K562 (cell line): Measurements from ENCODE around the gene LLGL2. TPM values are rescaled to one million over a fixed set of nuclear protein-coding genes. Genes with fewer than 3 reads are reported as not detected.

Experiments used
- ADNP ChIP-seq: fragments of 200-800 bp; sonication (Bioruptor generic); IDR thresholded peaks from 2 replicates; pipeline ENCODE4 v1.6.1; 2016; ENCODE audit warnings: missing genetic modification characterization, missing compliant biosample characterization
- ATF6 ChIP-seq: sonication (generic); formaldehyde crosslinking; IDR thresholded peaks from 2 replicates; pipeline ENCODE4 v1.4.0; 2020; ENCODE audit warnings: mild to moderate bottlenecking, missing genetic modification reagents
- BCOR ChIP-seq: fragments of 450-650 bp; IDR thresholded peaks from 2 replicates; pipeline ENCODE4 v1.6.1; 2016
- BRD9 ChIP-seq: fragments of 450-650 bp; IDR thresholded peaks from 2 replicates; pipeline ENCODE4 v1.6.1; 2018; ENCODE audit warnings: low read depth; ENCODE audit not compliant: partially characterized antibody
- CBX3 ChIP-seq, 2 experiments: IDR thresholded peaks; 1 replicate in 1 of 2; 2 replicates in 1 of 2; pipeline ENCODE4 v1.6.1; 2012; ENCODE audit warnings: inconsistent platforms in 2 of 2, low read length in 2 of 2, borderline replicate concordance in 1 of 2, control low read depth in 1 of 2
- E2F4 ChIP-seq: sonication (generic); formaldehyde crosslinking; IDR thresholded peaks from 2 replicates; pipeline ENCODE4 v1.8.0; 2022; ENCODE audit warnings: mild to moderate bottlenecking, low read depth, missing genetic modification reagents
- E2F6 ChIP-seq, 2 experiments: IDR thresholded peaks; 2 replicates each; pipeline ENCODE4 v1.6.1; 2011; ENCODE audit warnings: borderline replicate concordance in 1 of 2, control low read depth in 1 of 2, low read depth in 1 of 2, low read length in 1 of 2, mild to moderate bottlenecking in 1 of 2, mixed read lengths in 1 of 2, moderate library complexity in 1 of 2; ENCODE audit not compliant: insufficient read depth in 1 of 2, insufficient read length in 1 of 2, poor library complexity in 1 of 2, severe bottlenecking in 1 of 2; ENCODE audit errors: extremely low read depth in 1 of 2
- IFI16 ChIP-seq: fragments of 250-450 bp; sonication (Bioruptor Pico); IDR thresholded peaks from 2 replicates; pipeline ENCODE4 v2.1.2; 2022; ENCODE audit warnings: mild to moderate bottlenecking, inconsistent platforms
- KDM1A ChIP-seq, 2 experiments: fragments of 450-650 bp; IDR thresholded peaks; 2 replicates each; pipeline ENCODE4 v1.6.1; 2016; ENCODE audit warnings: mild to moderate bottlenecking in 2 of 2
- KLF16 ChIP-seq: IDR thresholded peaks from 2 replicates; pipeline ENCODE4 v1.6.1; 2016; ENCODE audit warnings: antibody characterized with exemption
- MTF1 ChIP-seq: fragments of 250-450 bp; sonication (Bioruptor Pico); IDR thresholded peaks from 2 replicates; pipeline ENCODE4 v1.9.0; 2021; ENCODE audit warnings: moderate library complexity, mild to moderate bottlenecking, inconsistent platforms, borderline replicate concordance
- NR2C1 ChIP-seq, 2 experiments: fragments of 450-650 bp; IDR thresholded peaks; 2 replicates each; pipeline ENCODE4 v1.6.1; 2017; ENCODE audit warnings: mild to moderate bottlenecking in 2 of 2, antibody characterized with exemption in 1 of 2, inconsistent platforms in 1 of 2, missing compliant biosample characterization in 1 of 2, missing genetic modification characterization in 1 of 2
- RBM25 ChIP-seq: fragments of 200-400 bp; formaldehyde crosslinking; IDR thresholded peaks from 2 replicates; pipeline ENCODE4 v1.6.1; 2018; ENCODE audit warnings: low read length, low read depth, moderate library complexity; ENCODE audit not compliant: severe bottlenecking
- RUNX1 ChIP-seq: sonication (generic); IDR thresholded peaks from 2 replicates; pipeline ENCODE4 v1.6.1; 2016; ENCODE audit warnings: antibody characterized with exemption, low read depth
- SMARCA4 ChIP-seq: fragments of 450-650 bp; IDR thresholded peaks from 2 replicates; pipeline ENCODE4 v1.6.1; 2016
- SMARCA5 ChIP-seq: fragments of 450-650 bp; IDR thresholded peaks from 2 replicates; pipeline ENCODE4 v1.6.1; 2016
- ZBED1 ChIP-seq: IDR thresholded peaks from 2 replicates; pipeline ENCODE4 v1.6.1; 2014
- ZNF140 ChIP-seq: fragments of 250-450 bp; sonication (Bioruptor Pico); IDR thresholded peaks from 2 replicates; pipeline ENCODE4 v1.8.0; 2021; ENCODE audit warnings: moderate library complexity, mild to moderate bottlenecking, inconsistent platforms
- ZNF263 ChIP-seq: sonication (generic); formaldehyde crosslinking; IDR thresholded peaks from 2 replicates; pipeline ENCODE4 v1.8.0; 2022; ENCODE audit warnings: mild to moderate bottlenecking, missing genetic modification reagents, borderline replicate concordance
- ZNF280A ChIP-seq: fragments of 450-650 bp; IDR thresholded peaks from 2 replicates; pipeline ENCODE4 v1.6.1; 2018; ENCODE audit warnings: mild to moderate bottlenecking, low read depth; ENCODE audit not compliant: partially characterized antibody
- ZNF324 ChIP-seq: fragments of 250-450 bp; sonication (Bioruptor Pico); IDR thresholded peaks from 2 replicates; pipeline ENCODE4 v1.4.0; 2020; ENCODE audit warnings: mild to moderate bottlenecking
- ZNF589 ChIP-seq: fragments of 200-800 bp; sonication (Bioruptor generic); IDR thresholded peaks from 2 replicates; pipeline ENCODE4 v1.6.1; 2016; ENCODE audit warnings: low read depth, missing genetic modification characterization, missing compliant biosample characterization
- ZNF644 ChIP-seq: fragments of 200-800 bp; sonication (Bioruptor generic); IDR thresholded peaks from 2 replicates; pipeline ENCODE4 v1.6.1; 2016; ENCODE audit warnings: low read depth, missing genetic modification characterization, missing compliant biosample characterization
- ZNF75A ChIP-seq: fragments of 450-650 bp; formaldehyde crosslinking; IDR thresholded peaks from 2 replicates; pipeline ENCODE4 v1.4.0; 2020; ENCODE audit warnings: mild to moderate bottlenecking
- polyA plus RNA-seq, 8 experiments: library from polyadenylated mRNA; depleted of rRNA in 4 of 8; stranded (reverse) in 5 of 8; unstranded in 3 of 8; fragments of >200 nt; fragmentation: Nextera tagmentation in 2 of 8; fragmentation: Illumina TruSeq in 1 of 8; extraction: Ambion mirVana in 2 of 8; extraction: Trizol in 1 of 8; gene quantifications; 2 replicates each; pipeline versions ENCODE4 v1.2.1 to v1.2.3, GENCODE V29; 2011 to 2014; ENCODE audit warnings: inconsistent platforms in 1 of 8, missing spikeins in 1 of 8
- total RNA-seq, 7 experiments: library from RNA; depleted of rRNA in 6 of 7; stranded (reverse); fragments of >200 nt in 6 of 7; fragmentation: Illumina TruSeq in 2 of 7; extraction: Trizol in 2 of 7; gene quantifications; 2 replicates each; pipeline versions ENCODE4 v1.2.1 to v1.2.3, GENCODE V29; 2011 to 2021; ENCODE audit warnings: low replicate concordance in 1 of 7
- TF ChIP-seq, protein P1 (sequence below): sonication (generic); formaldehyde crosslinking; IDR thresholded peaks from 2 replicates; pipeline ENCODE4 v1.8.1; 2023; ENCODE audit warnings: mild to moderate bottlenecking, missing genetic modification reagents

LLGL2 gene
- total and polyA plus RNA-seq, 9 of the 15 experiments (the other 6 are each of a cell fraction or from before 2014, with no cell fraction given): 0.32 to 24.4 (median 10.2) TPM

- TF ChIP-seq ZNF280A: no peak
- TF ChIP-seq E2F4 (CRISPR knock-in tag): no peak
- TF ChIP-seq KLF16: no peak
- TF ChIP-seq ZNF140 (CRISPR knock-in tag): no peak
- TF ChIP-seq ZBED1: no peak
- TF ChIP-seq, protein P1, sequence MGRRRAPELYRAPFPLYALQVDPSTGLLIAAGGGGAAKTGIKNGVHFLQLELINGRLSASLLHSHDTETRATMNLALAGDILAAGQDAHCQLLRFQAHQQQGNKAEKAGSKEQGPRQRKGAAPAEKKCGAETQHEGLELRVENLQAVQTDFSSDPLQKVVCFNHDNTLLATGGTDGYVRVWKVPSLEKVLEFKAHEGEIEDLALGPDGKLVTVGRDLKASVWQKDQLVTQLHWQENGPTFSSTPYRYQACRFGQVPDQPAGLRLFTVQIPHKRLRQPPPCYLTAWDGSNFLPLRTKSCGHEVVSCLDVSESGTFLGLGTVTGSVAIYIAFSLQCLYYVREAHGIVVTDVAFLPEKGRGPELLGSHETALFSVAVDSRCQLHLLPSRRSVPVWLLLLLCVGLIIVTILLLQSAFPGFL: no peak
- TF ChIP-seq MTF1: no peak
- TF ChIP-seq BRD9: peak; percentile 37
- no peak for TF ChIP-seq ZNF644 (tag)
- no peak for TF ChIP-seq ZNF324
- peak; percentile 75 to 85 for TF ChIP-seq KDM1A (IDR thresholded peaks at IDR 0.05)
- TF ChIP-seq CBX3 (IDR thresholded peaks at IDR 0.05; ENCODE audit: borderline replicate concordance in 1 of 2, low read length in 2 of 2): no peak
- TF ChIP-seq RBM25: peak; percentile 92
- no peak for TF ChIP-seq RUNX1
- TF ChIP-seq SMARCA5: peak; percentile 69; the same call in 1 of the 2 replicates
- no peak for TF ChIP-seq ATF6 (CRISPR knock-in tag)
- TF ChIP-seq BCOR: peak; percentile 96
- TF ChIP-seq SMARCA4: no peak
- TF ChIP-seq IFI16: no peak
- no peak for TF ChIP-seq ZNF263 (CRISPR knock-in tag)
- TF ChIP-seq ZNF75A (CRISPR knock-in tag): no peak
- TF ChIP-seq ADNP: peak; percentile 83
- TF ChIP-seq ZNF589 (CRISPR knock-in tag): no peak
- no peak for TF ChIP-seq E2F6 (IDR thresholded peaks at IDR 0.05; ENCODE audit: borderline replicate concordance in 1 of 2, extremely low read depth in 1 of 2, insufficient read depth in 1 of 2, insufficient read length in 1 of 2, low read depth in 1 of 2, low read length in 1 of 2, poor library complexity in 1 of 2, severe bottlenecking in 1 of 2)
- TF ChIP-seq NR2C1 (IDR thresholded peaks at IDR 0.05): no peak
- TF ChIP-seq NR2C1 (tag; IDR thresholded peaks at IDR 0.05): no peak
Observed at GRCh38 chr17:75511270-75511609, 14.3 kb upstream of the LLGL2 start (continued).
